DND-41 (cell line): ENCODE results near the gene SPNS3.

Experiments
- ATAC-seq: fragments of 200-7000 bp; cut with Tn5 transposase; 3 replicates; pipeline ENCODE4 v1.9.1; 2021; ENCODE audit warnings: low read depth; ENCODE audit not compliant: insufficient read depth
- DNase-seq: peaks from one replicate; pipeline ENCODE4 v3.0.0-alpha.2; 2020
- H2AFZ ChIP-seq: 2 replicates; pipeline ENCODE4 v1.6.0; 2012; ENCODE audit warnings: low read depth, low read length
- H3K27ac ChIP-seq: 2 replicates; pipeline ENCODE4 v1.5.1; 2012; ENCODE audit warnings: low read length, inconsistent platforms
- H3K27me3 ChIP-seq: fragments of 200-600 bp; sonication (generic); 2 replicates; pipeline ENCODE4 v1.6.0; 2012; ENCODE audit warnings: low read length, mild to moderate bottlenecking, inconsistent platforms; ENCODE audit not compliant: insufficient read depth, poor library complexity
- H3K36me3 ChIP-seq: 2 replicates; pipeline ENCODE4 v1.5.1; 2012; ENCODE audit warnings: low read length, inconsistent platforms; ENCODE audit not compliant: insufficient read depth
- H3K4me1 ChIP-seq: 2 replicates; pipeline ENCODE4 v1.5.1; 2012; ENCODE audit warnings: mild to moderate bottlenecking, low read length; ENCODE audit not compliant: insufficient read depth
- H3K4me2 ChIP-seq: 2 replicates; pipeline ENCODE4 v1.6.0; 2012; ENCODE audit warnings: mild to moderate bottlenecking, moderate library complexity, low read length, inconsistent platforms; ENCODE audit not compliant: insufficient read depth
- H3K4me3 ChIP-seq, 2 experiments: fragments of 200-600 bp in 1 of 2; shearing (Covaris generic) in 1 of 2; 2 replicates each; pipeline ENCODE4 v1.5.1; 2012 to 2016; ENCODE audit warnings: inconsistent platforms in 2 of 2, low read length in 2 of 2, mild to moderate bottlenecking in 2 of 2, low read depth in 1 of 2, moderate library complexity in 1 of 2
- H3K79me2 ChIP-seq: 2 replicates; pipeline ENCODE4 v1.6.0; 2012; ENCODE audit warnings: low read length, inconsistent platforms; ENCODE audit not compliant: insufficient read depth
- H3K9ac ChIP-seq: 2 replicates; pipeline ENCODE4 v1.6.0; 2012; ENCODE audit warnings: low read depth, mild to moderate bottlenecking, inconsistent platforms, low read length, moderate library complexity
- H3K9me3 ChIP-seq: 2 replicates; pipeline ENCODE4 v1.5.1; 2012; ENCODE audit warnings: low read length, moderate library complexity, mild to moderate bottlenecking, inconsistent platforms; ENCODE audit not compliant: insufficient read depth, severe bottlenecking
- H4K20me1 ChIP-seq: 2 replicates; pipeline ENCODE4 v1.6.0; 2012; ENCODE audit warnings: low read length; ENCODE audit not compliant: insufficient read depth
- EZH2 ChIP-seq: IDR thresholded peaks from 3 replicates; pipeline ENCODE4 v1.6.1; 2012; ENCODE audit warnings: borderline replicate concordance, low read depth, mild to moderate bottlenecking, moderate library complexity, low read length, inconsistent platforms; ENCODE audit not compliant: severe bottlenecking
- TF ChIP-seq, protein P1 (sequence below): IDR thresholded peaks from 2 replicates; pipeline ENCODE4 v1.5.1; 2012; ENCODE audit warnings: borderline replicate concordance, low read length, moderate library complexity, mild to moderate bottlenecking; ENCODE audit not compliant: poor library complexity, severe bottlenecking; ENCODE audit errors: extremely low read depth

The SPNS3 gene

DNA sequence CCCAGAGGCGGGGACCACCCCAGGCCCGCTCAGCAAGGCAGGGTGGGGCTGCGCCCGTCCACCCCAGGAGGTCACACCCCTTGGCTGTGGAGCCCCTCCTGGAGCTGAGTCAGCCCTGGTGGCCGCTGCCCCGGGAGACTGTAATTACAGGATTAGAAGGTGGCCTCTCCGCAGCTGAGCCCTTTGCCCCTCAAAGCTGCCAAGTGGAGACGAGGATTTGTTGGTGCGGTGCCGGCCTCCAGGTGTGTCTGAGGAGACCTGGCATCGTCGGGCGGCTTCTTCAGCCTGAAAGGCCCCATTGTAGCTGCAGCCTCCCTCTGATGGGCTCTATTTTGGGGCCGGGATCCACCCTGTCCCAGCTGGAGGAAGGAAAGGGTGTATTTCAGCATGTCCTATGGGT, 42.3 kb downstream of the SPNS3 start:
- no peak overlapping the region for H2AFZ ChIP-seq
- H4K20me1 ChIP-seq, result no peaks in the 10 kb centered on the region
- no peak overlapping the region for H3K27ac ChIP-seq
- H3K9me3 ChIP-seq, result no peaks in the 10 kb centered on the region
- no peak for ATAC-seq
- no peaks in the 10 kb centered on the region for H3K79me2 ChIP-seq
- H3K4me3 ChIP-seq, result no peak overlapping the region
- H3K4me2 ChIP-seq, result no peak overlapping the region
- no peaks in the 10 kb centered on the region; the same call in 1 of the 2 replicates for H3K36me3 ChIP-seq
- DNase-seq, result no peak
- peaks cover 20% of the 10 kb centered on the region for H3K4me1 ChIP-seq
- H3K9ac ChIP-seq, result no peak overlapping the region
- H3K27me3 ChIP-seq, result no peaks in the 10 kb centered on the region
- TF ChIP-seq EZH2, result no peak
- TF ChIP-seq, protein P1, sequence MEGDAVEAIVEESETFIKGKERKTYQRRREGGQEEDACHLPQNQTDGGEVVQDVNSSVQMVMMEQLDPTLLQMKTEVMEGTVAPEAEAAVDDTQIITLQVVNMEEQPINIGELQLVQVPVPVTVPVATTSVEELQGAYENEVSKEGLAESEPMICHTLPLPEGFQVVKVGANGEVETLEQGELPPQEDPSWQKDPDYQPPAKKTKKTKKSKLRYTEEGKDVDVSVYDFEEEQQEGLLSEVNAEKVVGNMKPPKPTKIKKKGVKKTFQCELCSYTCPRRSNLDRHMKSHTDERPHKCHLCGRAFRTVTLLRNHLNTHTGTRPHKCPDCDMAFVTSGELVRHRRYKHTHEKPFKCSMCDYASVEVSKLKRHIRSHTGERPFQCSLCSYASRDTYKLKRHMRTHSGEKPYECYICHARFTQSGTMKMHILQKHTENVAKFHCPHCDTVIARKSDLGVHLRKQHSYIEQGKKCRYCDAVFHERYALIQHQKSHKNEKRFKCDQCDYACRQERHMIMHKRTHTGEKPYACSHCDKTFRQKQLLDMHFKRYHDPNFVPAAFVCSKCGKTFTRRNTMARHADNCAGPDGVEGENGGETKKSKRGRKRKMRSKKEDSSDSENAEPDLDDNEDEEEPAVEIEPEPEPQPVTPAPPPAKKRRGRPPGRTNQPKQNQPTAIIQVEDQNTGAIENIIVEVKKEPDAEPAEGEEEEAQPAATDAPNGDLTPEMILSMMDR, result no peak

DNA sequence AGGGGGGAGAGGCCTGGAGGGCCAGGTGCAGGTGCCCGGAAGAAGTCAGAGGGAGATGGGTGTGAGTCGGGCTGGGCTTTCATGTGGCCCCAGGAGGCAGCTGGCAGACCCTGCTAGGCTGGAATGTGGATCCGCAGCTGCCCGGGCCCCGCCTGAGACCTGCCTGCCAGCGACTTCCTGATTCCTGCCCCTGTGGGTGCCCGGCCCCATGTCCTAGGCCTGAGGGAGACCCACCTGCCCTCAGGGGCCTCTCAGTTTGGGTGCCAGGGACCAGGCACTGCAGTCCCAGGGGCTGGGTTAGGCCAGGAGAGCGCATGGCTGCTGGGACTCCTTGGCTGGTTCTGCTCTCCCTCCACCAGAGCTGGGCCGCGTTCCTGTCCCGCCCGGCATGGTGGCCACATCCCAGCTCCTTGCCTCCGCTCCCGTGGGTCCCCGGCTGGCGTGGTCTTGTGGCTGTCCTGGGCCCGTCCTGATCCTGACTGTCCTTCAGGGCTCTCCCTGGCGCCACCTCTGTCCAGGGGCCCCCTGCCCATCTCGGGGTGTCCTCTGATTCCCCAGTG, 42.9 kb downstream of the SPNS3 start:
- H4K20me1 ChIP-seq, result no peaks in the 10 kb centered on the region
- H3K4me1 ChIP-seq, result peaks cover 26% of the 10 kb centered on the region
- no peak overlapping the region for H3K27ac ChIP-seq
- H3K36me3 ChIP-seq, result no peaks in the 10 kb centered on the region; the same call in 1 of the 2 replicates
- no peaks in the 10 kb centered on the region for H3K27me3 ChIP-seq
- H3K4me3 ChIP-seq, result no peak overlapping the region
- H3K9me3 ChIP-seq, result no peaks in the 10 kb centered on the region
- H3K9ac ChIP-seq, result no peak overlapping the region
- H3K4me2 ChIP-seq, result no peak overlapping the region
- no peak for DNase-seq
- TF ChIP-seq, protein P1, result no peak
- no peak for TF ChIP-seq EZH2
- no peaks in the 10 kb centered on the region for H3K79me2 ChIP-seq
- ATAC-seq, result no peak
- H2AFZ ChIP-seq, result no peak overlapping the region

DNA sequence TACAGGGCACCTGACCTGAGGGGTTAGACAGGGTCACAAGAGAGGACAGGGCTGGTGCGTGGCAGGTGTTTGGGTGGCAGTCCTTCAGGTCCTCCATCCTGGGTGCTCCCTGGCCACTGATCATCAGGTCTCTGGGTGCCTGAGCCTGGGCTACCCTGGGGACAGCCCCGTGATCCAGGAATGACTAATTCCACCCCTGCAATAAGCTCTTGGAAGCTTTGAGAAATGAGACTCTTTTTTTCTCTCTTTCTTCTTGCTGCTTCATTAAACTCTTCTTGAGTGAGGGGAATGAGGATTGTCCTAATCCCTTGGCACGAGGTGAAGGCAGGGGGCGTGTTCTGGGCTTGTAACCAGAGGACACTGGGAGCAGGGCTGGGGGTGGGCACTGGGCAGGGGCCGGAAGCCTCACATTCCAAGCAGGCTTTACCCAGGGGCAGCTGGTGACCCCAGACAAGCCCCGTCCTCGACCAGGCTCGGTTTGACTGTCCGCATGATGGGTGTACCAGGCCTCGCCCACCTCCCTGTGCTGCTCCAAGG, 43.6 kb downstream of the SPNS3 start:
- Histone ChIP-seq H3K9me3 (no peaks in the 10 kb centered on the region), H3K9ac (no peak overlapping the region), H3K4me3 (no peak overlapping the region), H3K4me1 (peaks cover 27% of the 10 kb centered on the region), H4K20me1 (no peaks in the 10 kb centered on the region), H3K79me2 (no peaks in the 10 kb centered on the region), H3K27me3 (no peaks in the 10 kb centered on the region), H3K36me3 (no peaks in the 10 kb centered on the region; the same call in 1 of the 2 replicates), H2AFZ (no peak overlapping the region), H3K4me2 (no peak overlapping the region), H3K27ac (no peak overlapping the region)
- ATAC-seq (no peak), DNase-seq (no peak)
- TF ChIP-seq, protein P1, result no peak
- TF ChIP-seq EZH2, result no peak
